ENCODE measurements around the gene ZNF398.

DNA sequence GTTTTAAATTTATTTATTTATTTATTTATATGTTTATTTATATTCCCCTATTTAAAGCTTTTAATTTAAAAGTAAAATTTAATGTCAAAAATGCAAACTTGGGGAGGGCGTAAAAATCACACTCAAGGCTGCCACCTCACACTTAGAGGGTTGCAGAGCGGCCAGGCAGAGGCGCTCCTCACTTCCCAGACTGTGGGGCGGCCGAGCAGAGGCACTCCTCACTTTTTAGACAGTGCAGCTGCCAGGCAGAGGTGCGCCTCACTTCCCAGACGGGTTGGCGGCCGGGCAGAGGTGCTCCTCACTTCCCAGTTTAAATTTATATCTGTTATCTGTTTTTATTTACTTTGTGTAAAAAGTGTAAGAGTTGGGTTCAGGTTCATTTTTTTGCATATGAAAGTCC, 11.1 kb upstream of the ZNF398 start:
- TF ChIP-seq, protein P1, sequence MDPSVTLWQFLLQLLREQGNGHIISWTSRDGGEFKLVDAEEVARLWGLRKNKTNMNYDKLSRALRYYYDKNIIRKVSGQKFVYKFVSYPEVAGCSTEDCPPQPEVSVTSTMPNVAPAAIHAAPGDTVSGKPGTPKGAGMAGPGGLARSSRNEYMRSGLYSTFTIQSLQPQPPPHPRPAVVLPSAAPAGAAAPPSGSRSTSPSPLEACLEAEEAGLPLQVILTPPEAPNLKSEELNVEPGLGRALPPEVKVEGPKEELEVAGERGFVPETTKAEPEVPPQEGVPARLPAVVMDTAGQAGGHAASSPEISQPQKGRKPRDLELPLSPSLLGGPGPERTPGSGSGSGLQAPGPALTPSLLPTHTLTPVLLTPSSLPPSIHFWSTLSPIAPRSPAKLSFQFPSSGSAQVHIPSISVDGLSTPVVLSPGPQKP (CRISPR knock-in tag; IDR thresholded peaks at IDR 0.05), result no peak
- no peak for TF ChIP-seq CEBPB (tag; IDR thresholded peaks at IDR 0.05)
- TF ChIP-seq, protein P2, sequence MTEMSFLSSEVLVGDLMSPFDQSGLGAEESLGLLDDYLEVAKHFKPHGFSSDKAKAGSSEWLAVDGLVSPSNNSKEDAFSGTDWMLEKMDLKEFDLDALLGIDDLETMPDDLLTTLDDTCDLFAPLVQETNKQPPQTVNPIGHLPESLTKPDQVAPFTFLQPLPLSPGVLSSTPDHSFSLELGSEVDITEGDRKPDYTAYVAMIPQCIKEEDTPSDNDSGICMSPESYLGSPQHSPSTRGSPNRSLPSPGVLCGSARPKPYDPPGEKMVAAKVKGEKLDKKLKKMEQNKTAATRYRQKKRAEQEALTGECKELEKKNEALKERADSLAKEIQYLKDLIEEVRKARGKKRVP (CRISPR knock-in tag; IDR thresholded peaks at IDR 0.05), result no peak
- no peak for TF ChIP-seq EZH2 (IDR thresholded peaks at IDR 0.05; ENCODE audit: borderline replicate concordance, low read depth, low read length)
- no peak for TF ChIP-seq MAFF (IDR thresholded peaks at IDR 0.05; ENCODE audit: low read length)
- TF ChIP-seq, protein P3, sequence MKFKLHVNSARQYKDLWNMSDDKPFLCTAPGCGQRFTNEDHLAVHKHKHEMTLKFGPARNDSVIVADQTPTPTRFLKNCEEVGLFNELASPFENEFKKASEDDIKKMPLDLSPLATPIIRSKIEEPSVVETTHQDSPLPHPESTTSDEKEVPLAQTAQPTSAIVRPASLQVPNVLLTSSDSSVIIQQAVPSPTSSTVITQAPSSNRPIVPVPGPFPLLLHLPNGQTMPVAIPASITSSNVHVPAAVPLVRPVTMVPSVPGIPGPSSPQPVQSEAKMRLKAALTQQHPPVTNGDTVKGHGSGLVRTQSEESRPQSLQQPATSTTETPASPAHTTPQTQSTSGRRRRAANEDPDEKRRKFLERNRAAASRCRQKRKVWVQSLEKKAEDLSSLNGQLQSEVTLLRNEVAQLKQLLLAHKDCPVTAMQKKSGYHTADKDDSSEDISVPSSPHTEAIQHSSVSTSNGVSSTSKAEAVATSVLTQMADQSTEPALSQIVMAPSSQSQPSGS (CRISPR knock-in tag; IDR thresholded peaks at IDR 0.05), result no peak

All from K562 (cell line).